GM19025 (cell line): Measurements from ENCODE around the gene TCF3.
A peak's percentile ranks its signal among the peaks of the same experiment; 100 is the strongest.
"Not testable (repeated sequence)": the region's sequence is repeated elsewhere in the genome, so short reads cannot be mapped to it uniquely, and the experiment has no call there.

Experiments
- ATAC-seq: cut with Tn5 transposase; IDR thresholded peaks from one replicate; pipeline ENCODE4 v1.9.1; 2021; ENCODE audit warnings: mild to moderate bottlenecking, low read depth, moderate library complexity; ENCODE audit not compliant: unreplicated experiment

TCF3 gene

DNA sequence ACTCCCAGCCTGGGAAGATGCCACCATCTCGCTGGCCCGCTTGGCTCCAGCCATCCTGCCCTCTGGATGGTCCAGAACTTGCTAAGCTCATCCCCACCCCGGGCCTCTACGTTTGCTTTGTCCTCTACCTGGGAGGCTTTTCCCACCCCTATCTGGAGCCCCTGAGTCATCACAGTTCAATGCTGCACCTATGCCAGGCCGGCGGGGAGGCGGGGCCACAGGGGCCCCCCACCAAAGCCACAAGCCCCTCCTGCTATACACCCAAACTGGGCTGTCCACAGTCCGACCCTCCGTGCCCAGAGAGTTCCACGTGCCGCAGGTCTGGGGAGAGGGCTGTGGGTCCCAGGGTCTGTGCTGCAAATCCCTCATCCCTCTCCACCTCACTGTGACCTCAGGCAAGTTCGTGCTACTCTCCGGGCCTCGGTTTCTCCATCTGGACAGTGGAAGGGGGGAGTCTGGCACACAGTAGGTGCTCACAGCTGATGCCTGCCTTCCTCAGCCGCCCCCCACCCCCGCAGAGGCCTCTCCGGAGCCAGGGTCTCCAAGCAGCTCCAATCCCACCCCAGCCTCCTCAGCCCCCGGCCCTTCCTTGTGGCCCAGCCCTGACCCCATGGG is 1.9 kb upstream of the TCF3 start:
- ATAC-seq: no peak

DNA sequence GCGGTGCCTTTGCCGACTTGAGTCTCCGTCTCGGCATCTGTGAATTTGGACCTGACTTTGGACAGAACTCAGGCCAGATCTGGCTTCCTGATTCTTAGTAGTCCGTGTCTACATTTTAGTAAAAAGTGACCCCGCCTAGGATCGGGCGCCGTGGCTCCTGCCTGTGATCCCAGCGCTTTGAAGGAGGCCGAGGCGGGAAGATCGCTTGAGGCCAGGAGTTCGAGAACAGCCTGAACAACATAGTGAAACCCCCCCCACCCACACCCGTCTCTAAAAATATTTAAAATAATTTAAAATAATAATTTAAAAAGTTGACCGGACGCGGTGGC is 849 bp upstream of the TCF3 start:
- ATAC-seq: no peak

DNA sequence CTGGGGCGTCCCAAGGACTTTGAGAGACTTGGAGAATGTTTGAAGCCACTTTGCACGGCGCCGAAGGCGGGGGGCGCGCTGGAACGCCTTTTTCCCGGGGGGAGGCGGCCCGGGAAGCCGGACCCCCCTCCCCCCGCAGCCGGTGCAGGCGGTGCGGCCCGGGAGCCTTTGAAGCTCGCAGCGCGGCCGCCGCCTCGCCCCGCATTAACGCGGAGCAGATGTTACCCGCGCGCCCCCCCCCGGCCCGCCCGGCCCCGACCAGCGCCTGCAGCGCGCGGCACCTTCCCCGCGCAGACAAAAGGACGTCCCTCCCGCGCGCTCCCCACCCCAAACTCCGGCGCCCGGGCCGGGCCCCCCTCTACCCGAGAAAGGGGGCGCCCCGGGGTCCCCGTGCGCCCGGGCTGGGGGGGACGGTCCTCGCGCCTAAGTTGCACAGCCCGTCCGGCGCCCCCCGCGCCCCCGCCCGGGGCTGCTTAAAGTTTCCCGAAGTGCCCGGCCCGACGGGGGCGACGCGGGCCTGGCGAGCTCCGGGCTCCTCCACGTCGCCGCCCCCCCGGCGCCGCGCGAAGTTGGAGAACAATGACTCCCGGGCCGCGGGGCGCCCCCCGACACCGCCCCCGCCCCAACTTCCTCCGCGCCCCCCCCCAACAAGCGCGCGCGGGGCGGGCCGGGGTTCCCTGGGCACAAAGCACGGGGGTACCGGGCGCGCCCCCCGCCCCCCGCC is 685 bp downstream of the TCF3 start:
- no peak for ATAC-seq

DNA sequence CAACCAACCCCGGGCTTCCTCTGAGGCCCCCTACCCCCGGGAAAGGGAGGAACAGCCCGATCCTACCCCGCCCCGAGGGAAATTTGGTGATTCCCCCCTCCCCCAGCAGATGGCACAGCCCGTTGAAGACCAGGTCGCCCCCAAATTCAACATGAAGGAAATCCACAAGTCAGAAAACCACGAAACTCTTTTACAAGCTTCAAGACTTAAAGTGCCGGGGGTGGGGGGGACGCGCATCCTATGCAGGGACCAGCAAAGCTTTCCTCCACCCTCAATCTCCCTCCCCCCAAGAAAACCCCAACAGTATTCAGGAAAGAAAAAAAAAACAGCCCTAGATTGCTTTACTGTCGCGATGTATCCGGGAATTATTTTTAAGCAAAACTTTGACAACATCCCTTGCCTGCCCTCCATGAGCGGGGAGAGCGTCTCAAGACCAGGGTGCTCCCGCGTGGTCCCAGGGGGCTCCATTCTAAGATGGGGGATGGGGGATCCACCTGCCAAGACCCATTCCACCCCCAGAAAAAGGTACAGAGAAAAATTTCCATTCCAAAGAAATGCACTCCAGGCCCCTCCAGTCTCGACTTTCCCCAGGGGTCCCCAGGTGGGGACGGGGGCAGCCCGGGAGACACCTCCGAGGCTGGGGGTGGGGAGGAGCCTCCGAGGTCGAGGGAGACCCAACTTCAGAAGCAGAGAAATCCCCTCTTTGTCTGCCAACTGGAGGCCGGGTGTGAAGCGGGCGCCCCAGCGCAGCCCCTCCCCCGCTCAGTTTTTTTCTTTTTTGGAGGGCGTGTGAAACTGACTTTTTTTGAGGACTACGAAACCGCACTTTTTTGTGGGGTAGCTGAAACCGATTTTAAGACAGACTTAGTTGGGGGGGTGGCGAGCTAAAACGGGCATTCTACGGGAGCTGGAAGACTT is 1.5 kb downstream of the TCF3 start:
- ATAC-seq: no peak

DNA sequence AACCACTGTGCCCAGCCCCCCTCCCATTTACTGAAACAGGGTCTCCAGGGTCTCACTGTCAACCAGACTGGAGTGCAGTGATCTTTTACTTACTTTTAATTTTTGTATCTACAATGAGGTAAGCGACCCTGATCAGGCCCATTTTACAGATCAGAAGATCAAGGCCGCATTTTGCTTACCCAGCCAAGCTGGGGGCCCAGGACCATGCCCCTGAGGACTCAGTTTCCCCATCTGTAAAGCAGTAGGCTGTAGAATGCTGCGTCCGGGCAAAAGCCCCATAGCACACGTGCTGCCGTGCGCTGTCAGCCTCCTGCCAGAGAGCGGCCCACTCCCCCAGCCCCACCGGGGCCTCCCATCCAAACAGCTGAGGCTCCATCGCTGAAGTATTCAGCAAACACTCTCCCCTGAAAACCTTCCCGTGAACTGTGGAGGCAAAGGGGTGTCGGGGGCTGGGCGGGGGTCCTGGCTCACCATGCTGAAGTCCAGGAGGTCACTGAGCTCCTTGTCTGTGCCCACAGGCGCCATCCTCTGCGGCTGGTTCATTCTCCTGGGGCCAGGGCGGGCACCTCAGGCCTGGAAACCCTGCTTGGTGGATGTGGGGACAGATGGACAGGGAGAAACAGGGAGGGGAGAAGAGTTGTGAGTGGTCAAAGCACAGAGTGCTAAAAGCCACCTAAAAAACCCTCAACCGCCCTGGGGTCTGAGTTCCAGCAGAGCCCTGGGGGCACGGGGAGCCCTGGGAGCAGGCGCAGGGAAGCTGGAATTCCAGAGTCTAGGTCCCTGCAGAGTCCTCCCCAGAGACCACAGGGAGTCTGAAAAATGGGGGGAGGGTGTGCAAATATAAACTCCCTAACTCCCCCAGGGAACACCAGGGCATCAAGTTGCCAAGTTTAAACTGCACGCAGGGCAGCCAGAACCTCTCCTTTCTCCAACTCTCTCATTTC is 2.4 kb downstream of the TCF3 start:
- no peak for ATAC-seq

DNA sequence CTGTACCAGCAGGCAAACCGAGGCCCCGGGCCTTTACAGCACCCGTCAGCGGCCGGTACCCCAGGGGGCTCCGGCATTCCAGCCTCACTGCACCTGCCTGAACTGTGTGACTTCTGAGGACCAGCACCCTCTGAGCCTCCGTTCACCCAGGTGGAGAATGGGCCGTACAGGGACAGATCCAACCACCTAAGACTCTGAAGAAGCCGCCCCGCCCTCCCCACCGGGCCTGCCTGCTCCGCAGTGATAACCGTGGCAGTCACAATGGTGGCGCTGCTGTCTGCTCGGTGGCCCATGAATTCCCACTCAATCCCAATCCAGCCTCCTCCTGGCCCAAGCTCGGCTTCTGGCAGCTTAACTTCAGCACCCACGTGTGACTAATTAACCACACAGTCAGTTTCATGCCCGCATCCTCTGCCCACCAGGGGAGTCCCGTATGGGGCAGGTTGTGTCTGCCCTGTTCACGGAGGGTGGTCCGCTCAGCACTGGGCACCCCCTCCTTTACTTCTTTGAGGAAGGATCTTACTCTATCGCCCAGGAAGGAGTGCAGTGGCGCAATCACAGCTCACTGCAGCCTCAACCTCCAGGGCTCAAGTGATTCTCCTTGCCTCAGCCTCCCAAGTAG is 3.4 kb downstream of the TCF3 start:
- no peak for ATAC-seq

DNA sequence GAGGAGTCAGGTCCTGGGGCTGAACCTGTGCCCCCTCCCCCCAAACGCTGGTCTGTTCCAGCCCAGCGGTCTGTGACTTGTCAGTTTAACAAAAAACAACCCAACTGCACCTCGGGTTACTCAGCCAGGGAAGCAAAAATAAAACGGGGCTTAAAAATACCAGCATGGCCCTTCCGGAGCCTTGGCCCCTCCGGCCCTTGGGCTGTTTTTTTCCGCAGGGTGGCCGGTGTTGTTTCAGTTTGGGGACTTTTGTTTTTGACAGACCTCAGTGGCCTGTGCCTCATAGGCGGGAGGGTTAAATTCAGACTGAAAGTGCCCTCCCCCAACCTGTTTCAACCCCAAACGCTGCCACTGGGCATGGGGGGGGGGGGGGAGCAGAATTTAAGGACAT is 4.0 kb downstream of the TCF3 start:
- ATAC-seq: peak; percentile 24

DNA sequence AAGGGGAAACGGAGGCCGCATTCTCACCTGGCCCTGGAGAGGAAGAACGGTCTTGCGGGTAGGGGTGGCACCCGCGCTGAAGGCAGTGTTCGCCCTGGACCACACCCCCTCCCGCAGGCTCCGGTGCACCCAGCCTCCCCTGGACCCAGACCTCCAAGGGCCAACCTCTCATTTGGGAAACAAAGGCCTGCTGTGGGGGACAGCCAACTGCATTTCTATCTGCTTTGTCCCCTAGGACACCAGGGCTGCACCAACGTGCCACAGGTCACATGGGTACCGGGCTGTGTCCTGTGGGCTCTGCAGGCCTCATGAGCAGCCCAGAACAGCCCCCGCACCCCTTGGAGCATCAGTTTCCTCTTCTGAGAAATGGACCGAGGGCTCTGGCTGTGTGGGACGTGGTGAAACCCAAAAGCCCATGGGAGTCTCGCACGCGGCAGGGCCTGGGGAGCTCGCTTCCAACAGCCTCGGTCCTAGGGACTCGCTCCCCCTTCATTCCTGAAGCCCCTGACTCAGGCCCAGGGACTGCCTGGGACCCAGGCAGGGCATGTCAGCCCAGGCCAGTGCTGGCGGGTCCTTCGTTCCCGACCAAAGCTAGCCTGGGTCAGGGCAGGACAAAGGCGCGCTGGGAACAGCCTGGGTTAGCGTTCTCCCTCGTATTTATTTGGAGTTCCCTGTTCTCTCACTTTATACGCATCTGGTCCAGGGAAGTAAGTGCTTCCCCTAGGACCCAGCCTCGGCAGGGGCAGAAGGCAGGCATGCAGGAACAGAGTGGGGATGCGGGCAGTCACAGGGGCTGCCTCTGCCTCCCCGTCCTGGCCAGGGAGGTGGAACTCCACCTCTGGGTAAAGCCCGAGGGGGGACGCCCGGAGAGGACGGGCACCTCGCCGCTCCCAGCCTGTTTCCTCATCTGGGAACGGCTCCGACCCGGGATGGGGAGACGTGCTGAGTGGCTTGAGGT is 4.6 kb downstream of the TCF3 start:
- no peak for ATAC-seq

DNA sequence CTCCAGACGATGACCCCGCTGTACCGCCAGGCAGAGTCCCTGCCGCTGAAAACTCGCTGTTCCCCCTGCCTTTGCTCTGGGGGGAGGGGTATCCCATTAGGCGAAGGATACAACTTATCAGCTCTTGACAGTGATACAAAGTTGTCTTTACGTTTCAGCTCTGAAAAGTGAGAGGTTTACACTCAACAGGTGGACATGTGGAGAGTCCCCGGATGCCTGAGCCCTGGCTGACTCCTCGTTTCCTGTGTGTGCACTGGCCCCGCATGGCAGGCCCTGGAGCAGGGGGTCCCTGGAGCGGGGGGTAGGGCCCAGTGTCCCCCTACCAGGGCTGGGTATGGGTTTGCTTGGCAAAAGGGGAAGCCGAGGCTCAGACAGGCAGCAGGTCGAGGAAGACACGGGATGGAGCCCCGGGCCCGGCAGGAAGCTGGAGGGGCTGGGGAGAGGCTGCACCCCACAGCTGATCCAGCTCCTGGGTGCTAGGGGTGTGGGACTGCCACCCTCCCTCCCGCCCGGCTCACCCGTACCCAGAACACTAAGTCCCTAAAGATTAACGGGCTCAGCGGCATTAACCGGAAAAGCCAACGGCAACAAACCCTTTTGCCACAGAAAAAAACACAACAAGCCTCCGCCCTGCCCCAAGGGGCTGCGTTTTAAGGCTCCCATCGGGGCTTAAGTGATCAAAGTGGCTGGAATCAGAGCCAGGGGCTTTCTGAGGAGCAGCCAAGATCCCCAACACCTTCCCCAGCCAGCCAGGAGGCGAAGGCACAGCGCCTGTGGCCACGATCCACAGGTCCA is 5.6 kb downstream of the TCF3 start:
- ATAC-seq: no peak

DNA sequence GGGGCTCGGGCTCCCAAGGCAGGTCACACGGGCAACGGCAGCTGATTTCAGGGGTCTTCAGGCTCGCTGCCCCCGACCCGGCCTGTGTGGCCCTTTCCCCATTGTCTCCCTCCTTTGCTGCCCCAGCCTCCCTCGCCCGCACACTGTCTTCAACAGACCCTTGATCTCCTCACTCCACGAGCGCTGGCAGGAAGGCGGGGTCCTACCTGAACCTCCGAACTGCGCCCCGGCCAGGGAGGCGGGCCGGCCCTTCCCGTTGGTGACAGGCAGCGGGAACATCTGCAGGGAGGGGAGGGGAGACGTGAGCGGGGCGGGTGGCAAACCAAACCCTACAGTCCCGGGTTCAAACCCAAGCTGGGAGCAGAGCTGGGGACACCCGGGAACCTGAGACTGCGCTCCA is 6.3 kb downstream of the TCF3 start:
- no peak for ATAC-seq

DNA sequence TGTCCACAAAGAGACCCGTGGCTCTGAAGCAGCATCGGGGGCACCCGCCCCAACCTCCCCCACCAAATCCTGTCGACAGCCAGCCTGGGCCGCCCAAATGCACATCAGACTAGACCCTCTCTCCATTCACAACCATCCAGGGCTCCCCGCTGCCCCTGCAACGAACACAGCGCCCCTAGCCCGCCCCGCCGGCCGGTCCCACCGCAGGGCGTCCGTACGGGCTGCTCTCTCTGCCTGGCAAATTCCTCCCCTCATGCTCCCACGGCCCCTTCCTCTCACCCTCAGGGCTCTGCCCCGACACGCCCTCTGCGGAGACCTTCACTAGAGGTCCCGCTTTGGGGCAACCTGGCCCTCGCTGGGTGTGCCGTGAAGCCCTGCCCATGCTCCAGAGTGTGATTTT is 7.1 kb downstream of the TCF3 start:
- ATAC-seq: no peak

DNA sequence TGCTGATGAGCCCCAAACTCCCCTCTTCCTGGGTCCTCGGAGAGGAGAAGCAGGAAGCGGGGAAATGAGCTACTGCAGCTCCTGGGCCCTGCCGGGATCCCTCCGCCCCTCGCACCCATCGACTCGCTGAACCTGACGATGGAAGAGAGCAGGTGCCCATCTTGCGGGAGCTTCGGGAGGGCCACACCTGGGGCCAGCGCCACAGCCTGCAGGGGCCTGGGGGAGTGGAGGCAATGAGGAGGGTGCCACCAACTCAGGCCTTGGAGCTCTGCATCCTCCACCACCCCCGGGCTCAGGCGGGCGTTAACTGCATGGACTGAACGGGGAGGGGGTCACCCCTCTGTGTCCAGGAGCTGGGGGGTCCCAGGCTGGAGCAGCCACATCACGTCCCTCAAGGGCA is 8.3 kb downstream of the TCF3 start:
- ATAC-seq: no peak

DNA sequence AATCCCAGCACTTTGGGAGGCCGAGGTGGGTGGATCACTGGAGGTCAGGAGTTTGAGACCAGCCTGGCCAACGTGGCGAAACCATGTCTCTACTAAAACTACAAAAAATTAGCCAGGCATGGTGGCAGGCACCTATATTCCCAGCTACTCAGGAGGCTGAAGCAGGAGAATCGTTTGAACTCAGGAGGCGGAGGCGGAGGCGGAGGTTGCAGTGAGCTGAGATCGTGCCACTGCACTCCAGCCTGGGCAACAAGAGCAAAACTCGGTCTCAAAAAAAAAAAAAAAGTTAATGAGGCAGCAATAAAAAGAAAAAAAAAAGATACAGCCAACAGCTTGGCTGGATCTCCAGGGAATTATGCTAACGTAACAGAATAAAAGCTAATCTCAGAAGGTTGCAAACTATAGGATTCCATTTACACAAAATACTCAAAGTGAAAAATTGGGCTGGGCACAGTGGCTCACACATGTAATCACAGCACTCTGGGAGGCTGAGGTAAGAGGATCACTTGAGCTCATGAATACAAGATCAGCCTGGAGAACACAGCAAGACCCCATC is 11.4 kb downstream of the TCF3 start:
- not testable (repeated sequence) for ATAC-seq

DNA sequence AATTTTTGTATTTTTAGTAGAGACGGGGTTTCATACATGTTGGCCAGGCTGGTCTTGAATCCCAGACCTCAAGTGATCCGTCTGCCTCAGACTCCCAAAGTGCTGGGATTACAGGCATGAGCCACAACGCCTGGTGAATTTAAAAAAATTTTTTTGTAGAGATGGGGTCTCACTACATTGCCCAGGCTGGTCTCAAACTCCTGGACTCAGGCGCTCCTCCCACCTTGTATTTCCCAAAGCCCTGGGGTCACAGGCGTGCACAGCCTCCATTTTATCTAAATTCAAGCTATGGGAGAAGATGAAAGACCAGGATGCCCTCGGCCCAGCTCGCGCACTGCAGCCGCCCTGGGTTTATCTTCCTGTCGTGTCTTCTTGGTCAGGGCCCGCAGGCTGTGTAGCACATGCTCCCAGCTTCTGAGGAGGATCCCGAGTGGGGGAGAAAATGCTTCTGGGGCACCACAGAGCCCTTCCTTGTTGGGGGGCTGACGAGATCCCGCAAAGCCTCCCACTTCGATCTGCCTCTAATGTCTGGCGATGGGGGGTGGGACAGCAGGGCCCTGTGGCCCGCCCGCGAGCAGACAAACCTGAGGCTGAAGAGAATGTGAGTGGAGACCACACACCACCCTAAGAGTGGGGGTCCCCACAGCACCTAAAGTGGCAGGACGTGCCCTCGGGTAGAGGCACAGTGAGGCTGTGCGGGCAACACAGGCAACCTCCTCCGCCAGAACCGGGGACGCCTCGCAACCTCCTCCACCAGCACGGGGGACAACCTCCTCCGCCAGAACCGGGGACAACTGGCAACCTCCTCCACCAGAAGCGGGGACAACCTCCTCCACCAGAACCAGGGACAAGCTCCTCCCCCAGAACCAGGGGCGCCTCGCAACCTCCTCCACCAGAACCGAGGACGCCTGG is 15.8 kb downstream of the TCF3 start:
- ATAC-seq: no peak

DNA sequence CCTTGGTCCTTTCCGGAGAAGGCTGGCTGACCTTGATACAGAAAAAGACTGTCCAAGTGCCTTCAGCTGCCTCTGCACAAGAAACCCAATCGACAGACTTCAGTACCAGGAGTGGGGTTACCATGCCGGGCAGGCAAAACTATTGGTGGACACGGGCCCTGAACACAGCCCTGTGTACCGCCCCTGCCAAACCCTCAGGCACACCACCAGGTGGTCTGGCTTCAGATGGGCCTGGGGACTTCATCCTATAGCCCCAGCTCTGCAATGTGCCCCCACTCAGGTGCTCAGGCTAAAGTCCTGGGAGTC is 17.5 kb downstream of the TCF3 start:
- no peak for ATAC-seq

DNA sequence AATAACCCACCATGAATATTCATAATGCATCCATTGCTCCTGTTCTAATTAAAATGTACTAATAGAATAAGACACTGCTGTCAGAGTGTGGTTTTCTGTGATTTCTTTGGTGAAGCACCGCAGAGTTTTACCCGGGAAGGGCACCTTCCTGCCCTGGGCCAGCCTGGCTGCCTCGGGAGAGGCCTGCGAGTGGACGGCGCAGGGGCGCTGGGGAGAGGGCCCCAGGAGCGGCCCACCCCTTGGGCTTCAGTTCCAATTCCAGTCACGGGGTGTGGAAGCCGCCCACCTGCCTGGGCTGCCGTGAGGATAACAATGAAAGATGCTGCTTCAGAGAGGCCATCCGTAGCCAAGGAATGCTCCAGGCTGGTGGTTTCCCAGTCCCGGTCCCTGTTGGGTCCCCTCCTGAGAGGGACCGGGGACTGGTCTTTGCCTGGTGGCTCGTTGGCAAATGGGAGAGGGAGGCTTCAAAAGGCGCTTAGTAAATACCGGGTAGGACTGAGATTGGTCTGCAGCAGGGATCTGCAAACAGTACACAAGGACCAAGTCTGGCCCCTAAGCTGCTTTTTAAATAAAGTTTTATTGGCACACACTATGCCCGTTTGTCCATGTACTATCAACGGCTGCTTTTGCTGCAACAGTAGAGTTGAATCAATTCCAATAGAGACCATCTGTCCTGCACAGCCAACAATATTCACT is 18.0 kb downstream of the TCF3 start:
- ATAC-seq: no peak
